Osteoblast (primary cell): Measurements from ENCODE around the gene TACO1. TPM values are rescaled to one million over a fixed set of nuclear protein-coding genes. Genes with fewer than 3 reads are reported as not detected.

ENCODE experiments used
- DNase-seq: peaks from one replicate; pipeline ENCODE4 v3.0.0; 2011; ENCODE audit warnings: low spot score, mixed read lengths; ENCODE audit not compliant: insufficient read length; ENCODE audit errors: missing footprints
- H2AFZ ChIP-seq: 2 replicates; pipeline ENCODE4 v1.6.0; 2011; ENCODE audit warnings: mild to moderate bottlenecking, low read length
- H3K27ac ChIP-seq: 2 replicates; pipeline ENCODE4 v1.5.1; 2011; ENCODE audit warnings: mild to moderate bottlenecking, low read depth, low read length, moderate library complexity
- H3K27me3 ChIP-seq: 2 replicates; pipeline ENCODE4 v1.6.0; 2012; ENCODE audit warnings: mild to moderate bottlenecking, control low read depth, inconsistent platforms, low read length, moderate library complexity; ENCODE audit not compliant: insufficient read depth
- H3K36me3 ChIP-seq: 2 replicates; pipeline ENCODE4 v1.5.1; 2011; ENCODE audit warnings: mild to moderate bottlenecking, low read length, control low read depth, moderate library complexity; ENCODE audit not compliant: insufficient read depth
- H3K4me1 ChIP-seq: 2 replicates; pipeline ENCODE4 v1.5.1; 2011; ENCODE audit warnings: mild to moderate bottlenecking, low read length, control low read depth, moderate library complexity; ENCODE audit not compliant: insufficient read depth
- H3K4me2 ChIP-seq: 2 replicates; pipeline ENCODE4 v1.6.0; 2011; ENCODE audit warnings: mild to moderate bottlenecking, low read length; ENCODE audit not compliant: insufficient read depth
- H3K4me3 ChIP-seq: fragments of 200-600 bp; sonication (generic); 3 replicates; pipeline ENCODE4 v1.5.1; 2012; ENCODE audit warnings: mild to moderate bottlenecking, low read length, inconsistent platforms; ENCODE audit not compliant: insufficient read depth
- H3K79me2 ChIP-seq: 2 replicates; pipeline ENCODE4 v1.6.0; 2012; ENCODE audit warnings: mild to moderate bottlenecking, low read length, control low read depth, inconsistent platforms; ENCODE audit not compliant: insufficient read depth
- H3K9me3 ChIP-seq: 2 replicates; pipeline ENCODE4 v1.5.1; 2011; ENCODE audit warnings: low read depth, low read length, control low read depth
- H4K20me1 ChIP-seq: 2 replicates; pipeline ENCODE4 v1.6.0; 2012; ENCODE audit warnings: mild to moderate bottlenecking, low read length, control low read depth; ENCODE audit not compliant: insufficient read depth
- total RNA-seq: library from RNA; depleted of rRNA; stranded (reverse); fragments of >200 nt; gene quantifications from 2 replicates; pipeline ENCODE4 v1.2.3, GENCODE V29; 2012
- TF ChIP-seq, protein P1 (sequence below): IDR thresholded peaks from 2 replicates; pipeline ENCODE4 v1.5.1; 2011; ENCODE audit warnings: mild to moderate bottlenecking, low read depth, low read length, moderate library complexity; ENCODE audit errors: extremely low read depth

The TACO1 gene
- total RNA-seq, 1 donor = 21.0 TPM

DNA sequence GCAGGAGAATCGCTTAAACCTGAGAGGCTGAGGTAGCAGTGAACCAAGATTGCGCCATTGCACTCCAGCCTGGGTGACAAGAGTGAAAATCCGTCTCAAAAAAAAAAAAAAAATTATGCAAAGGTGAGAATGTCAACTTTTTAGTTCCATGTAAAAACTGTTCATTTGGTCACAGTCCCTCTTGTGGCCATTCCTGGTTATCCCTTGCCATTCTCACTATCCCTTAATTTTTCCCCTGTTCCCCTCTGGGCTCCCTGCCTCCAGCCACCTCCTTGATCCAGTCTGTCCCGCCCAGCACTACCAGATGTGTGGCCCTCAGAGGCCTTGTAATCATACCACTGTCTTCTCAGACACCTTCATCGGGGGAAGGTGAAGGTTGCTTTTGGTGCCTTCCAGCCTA lies 27.1 kb upstream of the TACO1 start:
- H3K4me3 ChIP-seq = no peak overlapping the region
- H3K9me3 ChIP-seq = no peaks in the 10 kb centered on the region
- no peaks in the 10 kb centered on the region for H3K36me3 ChIP-seq
- peaks cover 9% of the 10 kb centered on the region for H3K4me1 ChIP-seq
- DNase-seq = no peak
- peaks cover 67% of the 10 kb centered on the region for H4K20me1 ChIP-seq
- TF ChIP-seq, protein P1, sequence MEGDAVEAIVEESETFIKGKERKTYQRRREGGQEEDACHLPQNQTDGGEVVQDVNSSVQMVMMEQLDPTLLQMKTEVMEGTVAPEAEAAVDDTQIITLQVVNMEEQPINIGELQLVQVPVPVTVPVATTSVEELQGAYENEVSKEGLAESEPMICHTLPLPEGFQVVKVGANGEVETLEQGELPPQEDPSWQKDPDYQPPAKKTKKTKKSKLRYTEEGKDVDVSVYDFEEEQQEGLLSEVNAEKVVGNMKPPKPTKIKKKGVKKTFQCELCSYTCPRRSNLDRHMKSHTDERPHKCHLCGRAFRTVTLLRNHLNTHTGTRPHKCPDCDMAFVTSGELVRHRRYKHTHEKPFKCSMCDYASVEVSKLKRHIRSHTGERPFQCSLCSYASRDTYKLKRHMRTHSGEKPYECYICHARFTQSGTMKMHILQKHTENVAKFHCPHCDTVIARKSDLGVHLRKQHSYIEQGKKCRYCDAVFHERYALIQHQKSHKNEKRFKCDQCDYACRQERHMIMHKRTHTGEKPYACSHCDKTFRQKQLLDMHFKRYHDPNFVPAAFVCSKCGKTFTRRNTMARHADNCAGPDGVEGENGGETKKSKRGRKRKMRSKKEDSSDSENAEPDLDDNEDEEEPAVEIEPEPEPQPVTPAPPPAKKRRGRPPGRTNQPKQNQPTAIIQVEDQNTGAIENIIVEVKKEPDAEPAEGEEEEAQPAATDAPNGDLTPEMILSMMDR = peak; percentile 40
- no peak overlapping the region for H3K4me2 ChIP-seq
- no peak overlapping the region for H3K27ac ChIP-seq
- peaks cover 93% of the 10 kb centered on the region for H3K79me2 ChIP-seq
- H3K27me3 ChIP-seq = no peaks in the 10 kb centered on the region
- no peak overlapping the region for H2AFZ ChIP-seq

DNA sequence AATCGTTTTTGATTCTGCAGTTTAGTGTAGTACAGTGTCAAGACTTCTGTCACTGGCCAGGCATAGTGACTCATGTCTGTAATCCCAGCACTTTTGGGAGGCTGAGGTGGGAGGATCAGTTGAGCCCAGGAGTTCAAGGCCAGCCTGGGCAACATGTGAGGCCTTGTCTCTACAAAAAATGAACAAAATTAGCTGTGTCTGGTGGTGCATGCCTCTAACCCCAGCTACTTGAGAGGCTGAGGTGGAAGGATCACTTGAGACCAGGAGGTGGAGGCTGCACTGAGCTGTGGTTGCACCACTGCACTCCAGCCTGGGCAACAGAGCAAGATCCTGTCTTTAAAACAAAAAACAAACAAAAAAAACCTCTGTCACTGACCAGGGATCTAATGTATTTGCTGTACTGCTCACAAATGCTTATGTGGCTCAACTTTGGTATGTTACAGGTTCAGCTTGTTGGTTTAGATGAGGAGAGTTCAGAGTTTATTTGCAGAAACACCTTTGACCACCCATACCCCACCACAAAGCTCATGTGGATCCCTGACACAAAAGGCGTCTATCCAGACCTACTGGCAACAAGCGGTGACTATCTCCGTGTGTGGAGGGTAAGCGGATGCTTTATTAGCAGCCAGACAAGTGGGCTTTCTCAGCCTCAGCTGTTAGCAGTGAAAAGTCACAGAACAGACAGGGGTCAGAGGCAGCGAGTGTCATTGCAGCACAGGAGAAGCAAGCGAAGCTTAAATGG lies 22.5 kb upstream of the TACO1 start:
- H4K20me1 ChIP-seq = peaks cover 34% of the 10 kb centered on the region
- H3K4me1 ChIP-seq = no peaks in the 10 kb centered on the region
- H3K36me3 ChIP-seq = peaks cover 26% of the 10 kb centered on the region
- no peak overlapping the region for H3K4me2 ChIP-seq
- H3K9me3 ChIP-seq = no peaks in the 10 kb centered on the region
- no peak overlapping the region for H2AFZ ChIP-seq
- no peak overlapping the region for H3K4me3 ChIP-seq
- H3K27ac ChIP-seq = no peak overlapping the region
- peaks cover 80% of the 10 kb centered on the region for H3K79me2 ChIP-seq
- H3K27me3 ChIP-seq = no peaks in the 10 kb centered on the region
- no peak for DNase-seq
- TF ChIP-seq, protein P1 = no peak

DNA sequence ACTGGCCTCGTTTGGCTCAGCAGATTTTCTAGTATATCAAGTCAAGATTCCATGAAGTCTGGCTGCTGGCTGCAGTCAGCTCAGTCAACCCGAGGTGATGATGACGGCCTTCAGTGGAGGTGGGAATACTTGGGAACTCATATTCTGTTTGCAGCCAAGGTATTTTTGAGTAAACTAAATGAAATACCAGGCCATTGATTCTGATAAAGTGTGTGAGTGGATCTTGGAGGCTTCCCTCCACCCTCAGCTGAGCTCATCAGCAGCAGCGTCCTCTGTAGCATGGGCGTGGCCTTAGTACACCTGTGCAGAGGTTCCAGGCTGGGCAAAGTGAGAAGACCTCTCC lies 22.0 kb upstream of the TACO1 start:
- H3K4me2 ChIP-seq = no peak overlapping the region
- no peak overlapping the region for H3K4me3 ChIP-seq
- H3K9me3 ChIP-seq = no peaks in the 10 kb centered on the region
- TF ChIP-seq, protein P1 = no peak
- H4K20me1 ChIP-seq = peaks cover 37% of the 10 kb centered on the region
- peaks cover 30% of the 10 kb centered on the region for H3K36me3 ChIP-seq
- H3K27ac ChIP-seq = no peak overlapping the region
- DNase-seq = no peak
- H3K79me2 ChIP-seq = peaks cover 77% of the 10 kb centered on the region
- no peak overlapping the region for H2AFZ ChIP-seq
- H3K4me1 ChIP-seq = no peaks in the 10 kb centered on the region
- H3K27me3 ChIP-seq = no peaks in the 10 kb centered on the region

DNA sequence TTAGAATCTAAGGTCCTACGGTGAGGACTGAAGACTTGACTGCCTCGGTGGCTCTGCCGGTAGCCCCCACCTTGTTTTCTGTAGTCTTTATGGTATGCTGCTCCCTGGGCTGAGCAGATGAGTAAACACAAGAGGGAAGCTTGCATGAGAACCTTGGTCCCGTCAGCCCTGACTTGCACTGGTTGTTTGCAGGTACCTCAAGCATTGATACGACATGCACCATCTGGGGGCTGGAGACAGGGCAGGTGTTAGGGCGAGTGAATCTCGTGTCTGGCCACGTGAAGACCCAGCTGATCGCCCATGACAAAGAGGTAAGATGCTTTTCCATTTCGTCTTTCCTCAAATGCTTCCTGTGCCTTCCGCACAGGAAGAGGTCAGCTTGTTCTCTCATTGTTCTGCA lies 21.1 kb upstream of the TACO1 start:
- Histone ChIP-seq H3K4me2 (no peak overlapping the region), H3K36me3 (peaks cover 32% of the 10 kb centered on the region), H3K9me3 (no peaks in the 10 kb centered on the region), H3K4me1 (no peaks in the 10 kb centered on the region), H3K4me3 (no peak overlapping the region), H4K20me1 (peaks cover 31% of the 10 kb centered on the region), H3K27ac (no peak overlapping the region), H3K79me2 (peaks cover 68% of the 10 kb centered on the region), H3K27me3 (no peaks in the 10 kb centered on the region), H2AFZ (no peak overlapping the region)
- TF ChIP-seq, protein P1 = no peak
- no peak for DNase-seq
